HepG2 (cell line): ENCODE measurements around the gene PELI1. TPM values are rescaled to one million over a fixed set of nuclear protein-coding genes. Genes with fewer than 3 reads are reported as not detected.

ENCODE experiments used
- ATAC-seq: fragments of 200-7000 bp; cut with Tn5 transposase; 3 replicates; pipeline ENCODE4 v1.9.1; 2020; ENCODE audit warnings: mild to moderate bottlenecking, moderate library complexity
- BruUV-seq: library from RNA; stranded (reverse); fragments of 400-500 nt; replicated peaks from 2 replicates; lab custom pipeline; 2021; lab: Mats Ljungman, UMichigan
- CTCF ChIA-PET: fragments of 300-600 bp; formaldehyde crosslinking; extraction: SDS; loops from one replicate; lab custom pipeline; 2021; ENCODE audit warnings: low total read pairs, inconsistent platforms, low intra/inter-chr PET ratio; lab: Yijun Ruan, JAX
- POLR2A ChIA-PET: fragments of 350-600 bp; sonication (Branson Sonifier 250); formaldehyde crosslinking; loops from one replicate; lab custom pipeline; 2020; ENCODE audit warnings: antibody characterized with exemption, inconsistent platforms; lab: Yijun Ruan, JAX
- DNase-seq: peaks from one replicate; pipeline ENCODE4 v3.0.0-alpha.2; 2015; ENCODE audit warnings: low spot score
- FAIRE-seq: peaks from 3 replicates; lab custom pipeline; 2011; peaks lifted over from hg19 to GRCh38; lab: Jason Lieb, UNC
- H2AFZ ChIP-seq: one replicate; pipeline ENCODE4 v1.6.1; 2011; ENCODE audit warnings: low read length, inconsistent platforms
- H3K27ac ChIP-seq: fragments of 300-600 bp; 3 replicates; pipeline ENCODE4 v1.8.0; 2011; ENCODE audit warnings: mixed run types, mild to moderate bottlenecking, mixed read lengths, low read length, inconsistent platforms; ENCODE audit not compliant: insufficient read depth; ENCODE audit errors: extremely low read length
- H3K27me3 ChIP-seq, 2 experiments: fragments of 200-600 bp in 1 of 2; 2 replicates in 1 of 2; 3 replicates in 1 of 2; pipeline versions ENCODE4 v1.6.0 to v1.8.0; 2011; ENCODE audit warnings: low read length in 2 of 2, mild to moderate bottlenecking in 2 of 2, moderate library complexity in 2 of 2, inconsistent platforms in 1 of 2; ENCODE audit not compliant: insufficient read depth in 2 of 2, control insufficient read depth in 1 of 2
- H3K36me3 ChIP-seq, 2 experiments: fragments of 200-600 bp in 1 of 2; replicated peaks in 1 of 2; 2 replicates in 1 of 2; 3 replicates in 1 of 2; pipeline versions ENCODE4 v1.5.1 to v1.8.0; 2011; ENCODE audit warnings: low read length in 2 of 2, inconsistent platforms in 1 of 2; ENCODE audit not compliant: insufficient read depth in 2 of 2, control insufficient read depth in 1 of 2
- H3K4me1 ChIP-seq: 2 replicates; pipeline ENCODE4 v1.5.1; 2012; ENCODE audit warnings: low read length, inconsistent platforms; ENCODE audit not compliant: insufficient read depth
- H3K4me2 ChIP-seq: 2 replicates; pipeline ENCODE4 v1.6.0; 2011; ENCODE audit warnings: low read depth, low read length, inconsistent platforms
- H3K4me3 ChIP-seq, 3 experiments: fragments of 200-600 bp in 1 of 3; sonication (generic), shearing (Covaris generic) in 1 of 3; replicated peaks in 1 of 3; 2 replicates each; pipeline ENCODE4 v1.5.1; 2011 to 2016; ENCODE audit warnings: low read length in 3 of 3, inconsistent platforms in 2 of 3, low read depth in 2 of 3, mild to moderate bottlenecking in 2 of 3, control low read depth in 1 of 3, mixed read lengths in 1 of 3; ENCODE audit not compliant: insufficient read depth in 1 of 3
- H3K79me2 ChIP-seq: one replicate; pipeline ENCODE4 v1.6.1; 2011; ENCODE audit warnings: low read length, inconsistent platforms; ENCODE audit not compliant: insufficient read depth
- H3K9ac ChIP-seq: 2 replicates; pipeline ENCODE4 v1.6.0; 2011; ENCODE audit warnings: mild to moderate bottlenecking, low read depth, low read length, inconsistent platforms; ENCODE audit not compliant: insufficient read depth
- H3K9me3 ChIP-seq: 2 replicates; pipeline ENCODE4 v1.5.1; 2012; ENCODE audit warnings: mild to moderate bottlenecking, low read length
- H4K20me1 ChIP-seq: 2 replicates; pipeline ENCODE4 v1.6.0; 2011; ENCODE audit warnings: inconsistent platforms, mild to moderate bottlenecking, low read length, moderate library complexity; ENCODE audit not compliant: insufficient read depth
- CBX2 ChIP-seq, 2 experiments: fragments of 200-600 bp in 1 of 2; sonication (generic); formaldehyde crosslinking in 1 of 2; IDR thresholded peaks; 2 replicates each; pipeline versions ENCODE4 v1.7.0 to v1.8.1; 2018 to 2022; ENCODE audit warnings: low read depth in 2 of 2, low read length in 1 of 2, mild to moderate bottlenecking in 1 of 2, missing genetic modification reagents in 1 of 2
- FIP1L1 ChIP-seq: fragments of 200-400 bp; formaldehyde crosslinking; IDR thresholded peaks from 2 replicates; pipeline ENCODE4 v1.6.1; 2018; ENCODE audit warnings: low read depth, mild to moderate bottlenecking, low read length, moderate library complexity, borderline replicate concordance; ENCODE audit not compliant: insufficient read depth
- HNRNPLL ChIP-seq: fragments of 200-400 bp; formaldehyde crosslinking; IDR thresholded peaks from 2 replicates; pipeline ENCODE4 v1.6.1; 2017; ENCODE audit warnings: mild to moderate bottlenecking, low read depth, low read length; ENCODE audit not compliant: poor library complexity, severe bottlenecking
- JUND ChIP-seq: sonication (generic); formaldehyde crosslinking; IDR thresholded peaks from 2 replicates; pipeline ENCODE4 v1.8.0; 2022; ENCODE audit warnings: mild to moderate bottlenecking, missing genetic modification reagents
- KDM4B ChIP-seq: sonication (generic); formaldehyde crosslinking; IDR thresholded peaks from 2 replicates; pipeline ENCODE4 v1.4.0; 2020; ENCODE audit warnings: missing genetic modification reagents
- MIER2 ChIP-seq: IDR thresholded peaks from 2 replicates; pipeline ENCODE4 v1.6.1; 2016; ENCODE audit warnings: missing biosample characterization, missing genetic modification reagents
- MYNN ChIP-seq: sonication (generic); formaldehyde crosslinking; IDR thresholded peaks from 2 replicates; pipeline ENCODE4 v1.4.0; 2020; ENCODE audit warnings: mild to moderate bottlenecking, low read depth, missing genetic modification reagents
- NAIF1 ChIP-seq: sonication (generic); formaldehyde crosslinking; IDR thresholded peaks from 2 replicates; pipeline ENCODE4 v1.5.0; 2020; ENCODE audit warnings: mild to moderate bottlenecking, missing genetic modification reagents, borderline replicate concordance
- SMYD3 ChIP-seq: sonication (generic); formaldehyde crosslinking; IDR thresholded peaks from 2 replicates; pipeline ENCODE4 v1.8.1; 2023; ENCODE audit warnings: mild to moderate bottlenecking, missing genetic modification reagents
- ZMYM2 ChIP-seq: sonication (generic); formaldehyde crosslinking; IDR thresholded peaks from 2 replicates; pipeline ENCODE4 v1.8.0; 2022; ENCODE audit warnings: mild to moderate bottlenecking, missing genetic modification reagents
- ZNF180 ChIP-seq: sonication (generic); formaldehyde crosslinking; IDR thresholded peaks from 2 replicates; pipeline ENCODE4 v1.4.0; 2020; ENCODE audit warnings: low read depth, missing genetic modification reagents, borderline replicate concordance
- ZNF547 ChIP-seq: sonication (generic); formaldehyde crosslinking; IDR thresholded peaks from 2 replicates; pipeline ENCODE4 v1.5.1; 2020; ENCODE audit warnings: mild to moderate bottlenecking, missing genetic modification reagents
- ZNF577 ChIP-seq: sonication (generic); formaldehyde crosslinking; IDR thresholded peaks from 2 replicates; pipeline ENCODE4 v1.4.0; 2020; ENCODE audit warnings: mild to moderate bottlenecking, low read depth, missing genetic modification reagents, borderline replicate concordance
- ZNF766 ChIP-seq: sonication (generic); formaldehyde crosslinking; IDR thresholded peaks from 2 replicates; pipeline ENCODE4 v1.5.0; 2020; ENCODE audit warnings: missing genetic modification reagents, borderline replicate concordance
- WGBS: methylation state at CpG from one replicate; pipeline ENCODE4 v1.1.6; 2017; ENCODE audit warnings: low lambda C conversion rate; 5-methylcytosine and 5-hydroxymethylcytosine counted together
- in situ Hi-C: cut with HindIII; loops from 2 replicates; pipeline ENCODE4 v1.10.0; 2017; ENCODE audit warnings: low pct_unique_long_range_greater_than_20kb; ENCODE audit not compliant: extremely low pct_ligation_motif_present
- intact Hi-C: fragments of 100-400 bp; cut with micrococcal nuclease; formaldehyde crosslinking; loops from one replicate; pipeline ENCODE4 v1.10.0; 2022; ENCODE audit not compliant: unreplicated experiment
- polyA plus RNA-seq, 8 experiments: library from polyadenylated mRNA; depleted of rRNA in 3 of 8; stranded (reverse) in 7 of 8; unstranded in 1 of 8; fragments of >200 nt; fragmentation: Illumina TruSeq in 4 of 8; extraction: Trizol in 4 of 8; gene quantifications; 2 replicates each; pipeline versions ENCODE4 v1.2.1 to v1.2.3, GENCODE V29; 2011 to 2016; ENCODE audit warnings: low read depth in 4 of 8, missing spikeins in 1 of 8, mixed read lengths in 1 of 8; ENCODE audit not compliant: insufficient read depth in 1 of 8
- total RNA-seq, 5 experiments: library from RNA; depleted of rRNA; stranded (reverse); fragments of >200 nt; fragmentation: Illumina TruSeq; extraction: Trizol; gene quantifications; 2 replicates each; pipeline ENCODE4 v1.2.3, GENCODE V29; 2016; ENCODE audit warnings: low read depth in 1 of 5
- TF ChIP-seq, protein P1 (sequence below): sonication (generic); formaldehyde crosslinking; IDR thresholded peaks from 2 replicates; pipeline ENCODE4 v1.4.0; 2020; ENCODE audit warnings: low read depth, mild to moderate bottlenecking, missing genetic modification reagents
- TF ChIP-seq, protein P2 (sequence below): sonication (generic); formaldehyde crosslinking; IDR thresholded peaks from 2 replicates; pipeline ENCODE4 v1.5.0; 2020; ENCODE audit warnings: mild to moderate bottlenecking, missing genetic modification reagents, moderate library complexity
- TF ChIP-seq, protein P3 (sequence below): sonication (generic); formaldehyde crosslinking; IDR thresholded peaks from 2 replicates; pipeline ENCODE4 v1.4.0; 2020; ENCODE audit warnings: missing genetic modification reagents

PELI1 gene
- total and polyA plus RNA-seq, 2 of the 13 experiments (the other 11 are each of a cell fraction or from before 2014, with no cell fraction given), result 12.5 to 16.2 TPM

DNA sequence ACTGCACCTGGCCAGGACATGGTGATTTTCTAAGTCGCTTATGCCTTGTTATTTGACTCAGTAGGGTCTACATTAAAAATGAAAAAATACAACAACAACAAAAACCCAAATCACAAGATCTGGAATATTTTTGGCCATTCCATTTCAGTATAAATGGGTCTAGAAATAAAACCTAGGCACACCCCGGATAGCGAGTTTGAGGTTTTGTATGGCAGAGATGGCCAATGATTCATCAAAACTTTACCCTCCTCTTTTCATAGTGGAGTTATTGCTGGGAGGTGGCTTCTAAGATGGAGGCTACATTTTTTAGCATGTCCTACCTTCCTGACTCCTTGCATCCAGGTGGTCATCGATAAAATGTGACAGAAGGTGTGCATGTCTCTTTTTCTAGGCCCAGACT is 49.3 kb upstream of the PELI1 start:
- no peak for FAIRE-seq
- DNase-seq, result no peak
- no peaks in the 10 kb centered on the region for H3K36me3 ChIP-seq
- H3K27ac ChIP-seq, result no peak overlapping the region
- no peaks in the 10 kb centered on the region for H3K4me1 ChIP-seq
- no peak overlapping the region for H2AFZ ChIP-seq
- POLR2A ChIA-PET, result no interaction called here
- no peak overlapping the region for H3K4me2 ChIP-seq
- CTCF ChIA-PET, result no interaction called here
- intact Hi-C loops (no loop called here), in situ Hi-C loops (no loop called here)
- H3K9ac ChIP-seq, result no peak overlapping the region
- H4K20me1 ChIP-seq, result no peaks in the 10 kb centered on the region
- 19% methylated on average over 4 of the region's 4 CpGs for WGBS
- TF ChIP-seq KDM4B (CRISPR knock-in tag) (no peak), MIER2 (CRISPR knock-in tag) (no peak), HNRNPLL (no peak), MYNN (CRISPR knock-in tag) (no peak), NAIF1 (no peak), JUND (no peak), ZMYM2 (no peak), ZNF180 (CRISPR knock-in tag) (no peak), SMYD3 (CRISPR knock-in tag) (no peak), CBX2 (IDR thresholded peaks at IDR 0.05; ENCODE audit: low read depth, low read length) (no peak), CBX2 (CRISPR knock-in tag; IDR thresholded peaks at IDR 0.05; ENCODE audit: low read depth) (no peak), ZNF547 (no peak), FIP1L1 (no peak), ZNF577 (CRISPR knock-in tag) (no peak), ZNF766 (CRISPR knock-in tag) (no peak)
- TF ChIP-seq, protein P1, sequence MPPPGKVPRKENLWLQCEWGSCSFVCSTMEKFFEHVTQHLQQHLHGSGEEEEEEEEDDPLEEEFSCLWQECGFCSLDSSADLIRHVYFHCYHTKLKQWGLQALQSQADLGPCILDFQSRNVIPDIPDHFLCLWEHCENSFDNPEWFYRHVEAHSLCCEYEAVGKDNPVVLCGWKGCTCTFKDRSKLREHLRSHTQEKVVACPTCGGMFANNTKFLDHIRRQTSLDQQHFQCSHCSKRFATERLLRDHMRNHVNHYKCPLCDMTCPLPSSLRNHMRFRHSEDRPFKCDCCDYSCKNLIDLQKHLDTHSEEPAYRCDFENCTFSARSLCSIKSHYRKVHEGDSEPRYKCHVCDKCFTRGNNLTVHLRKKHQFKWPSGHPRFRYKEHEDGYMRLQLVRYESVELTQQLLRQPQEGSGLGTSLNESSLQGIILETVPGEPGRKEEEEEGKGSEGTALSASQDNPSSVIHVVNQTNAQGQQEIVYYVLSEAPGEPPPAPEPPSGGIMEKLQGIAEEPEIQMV (CRISPR knock-in tag), result no peak
- TF ChIP-seq, protein P2, sequence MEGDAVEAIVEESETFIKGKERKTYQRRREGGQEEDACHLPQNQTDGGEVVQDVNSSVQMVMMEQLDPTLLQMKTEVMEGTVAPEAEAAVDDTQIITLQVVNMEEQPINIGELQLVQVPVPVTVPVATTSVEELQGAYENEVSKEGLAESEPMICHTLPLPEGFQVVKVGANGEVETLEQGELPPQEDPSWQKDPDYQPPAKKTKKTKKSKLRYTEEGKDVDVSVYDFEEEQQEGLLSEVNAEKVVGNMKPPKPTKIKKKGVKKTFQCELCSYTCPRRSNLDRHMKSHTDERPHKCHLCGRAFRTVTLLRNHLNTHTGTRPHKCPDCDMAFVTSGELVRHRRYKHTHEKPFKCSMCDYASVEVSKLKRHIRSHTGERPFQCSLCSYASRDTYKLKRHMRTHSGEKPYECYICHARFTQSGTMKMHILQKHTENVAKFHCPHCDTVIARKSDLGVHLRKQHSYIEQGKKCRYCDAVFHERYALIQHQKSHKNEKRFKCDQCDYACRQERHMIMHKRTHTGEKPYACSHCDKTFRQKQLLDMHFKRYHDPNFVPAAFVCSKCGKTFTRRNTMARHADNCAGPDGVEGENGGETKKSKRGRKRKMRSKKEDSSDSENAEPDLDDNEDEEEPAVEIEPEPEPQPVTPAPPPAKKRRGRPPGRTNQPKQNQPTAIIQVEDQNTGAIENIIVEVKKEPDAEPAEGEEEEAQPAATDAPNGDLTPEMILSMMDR (CRISPR knock-in tag), result no peak
- TF ChIP-seq, protein P3, sequence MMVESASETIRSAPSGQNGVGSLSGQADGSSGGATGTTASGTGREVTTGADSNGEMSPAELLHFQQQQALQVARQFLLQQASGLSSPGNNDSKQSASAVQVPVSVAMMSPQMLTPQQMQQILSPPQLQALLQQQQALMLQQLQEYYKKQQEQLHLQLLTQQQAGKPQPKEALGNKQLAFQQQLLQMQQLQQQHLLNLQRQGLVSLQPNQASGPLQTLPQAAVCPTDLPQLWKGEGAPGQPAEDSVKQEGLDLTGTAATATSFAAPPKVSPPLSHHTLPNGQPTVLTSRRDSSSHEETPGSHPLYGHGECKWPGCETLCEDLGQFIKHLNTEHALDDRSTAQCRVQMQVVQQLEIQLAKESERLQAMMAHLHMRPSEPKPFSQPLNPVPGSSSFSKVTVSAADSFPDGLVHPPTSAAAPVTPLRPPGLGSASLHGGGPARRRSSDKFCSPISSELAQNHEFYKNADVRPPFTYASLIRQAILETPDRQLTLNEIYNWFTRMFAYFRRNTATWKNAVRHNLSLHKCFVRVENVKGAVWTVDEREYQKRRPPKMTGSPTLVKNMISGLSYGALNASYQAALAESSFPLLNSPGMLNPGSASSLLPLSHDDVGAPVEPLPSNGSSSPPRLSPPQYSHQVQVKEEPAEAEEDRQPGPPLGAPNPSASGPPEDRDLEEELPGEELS (CRISPR knock-in tag), result no peak
- BruUV-seq, result no TSS peak
- peaks cover 0 to 10% of the 10 kb centered on the region in 2 experiments; a peak in 1 of 5 replicates for H3K27me3 ChIP-seq
- H3K79me2 ChIP-seq, result no peaks in the 10 kb centered on the region
- no peak overlapping the region for H3K4me3 ChIP-seq
- H3K9me3 ChIP-seq, result no peaks in the 10 kb centered on the region
- ATAC-seq, result no peak
